Mucosa of gallbladder (tissue), 1 donor: ENCODE results near the gene SGCG. TPM values are rescaled to one million over a fixed set of nuclear protein-coding genes. Genes with fewer than 3 reads are reported as not detected.
"Not testable (repeated sequence)": the region's sequence is repeated elsewhere in the genome, so short reads cannot be mapped to it uniquely, and the experiment has no call there.

ENCODE experiments used
- DNase-seq: peaks from one replicate; pipeline ENCODE4 v3.0.0-alpha.2; 2020; ENCODE audit warnings: low spot score
- total RNA-seq: library from RNA; stranded (reverse); gene quantifications from one replicate; pipeline ENCODE4 v1.2.1, GENCODE V29; 2021
- donor health status: DM: no; HTN: no; CAD: no.

SGCG gene, protein sequence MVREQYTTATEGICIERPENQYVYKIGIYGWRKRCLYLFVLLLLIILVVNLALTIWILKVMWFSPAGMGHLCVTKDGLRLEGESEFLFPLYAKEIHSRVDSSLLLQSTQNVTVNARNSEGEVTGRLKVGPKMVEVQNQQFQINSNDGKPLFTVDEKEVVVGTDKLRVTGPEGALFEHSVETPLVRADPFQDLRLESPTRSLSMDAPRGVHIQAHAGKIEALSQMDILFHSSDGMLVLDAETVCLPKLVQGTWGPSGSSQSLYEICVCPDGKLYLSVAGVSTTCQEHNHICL
- 0.20 TPM for total RNA-seq

DNA sequence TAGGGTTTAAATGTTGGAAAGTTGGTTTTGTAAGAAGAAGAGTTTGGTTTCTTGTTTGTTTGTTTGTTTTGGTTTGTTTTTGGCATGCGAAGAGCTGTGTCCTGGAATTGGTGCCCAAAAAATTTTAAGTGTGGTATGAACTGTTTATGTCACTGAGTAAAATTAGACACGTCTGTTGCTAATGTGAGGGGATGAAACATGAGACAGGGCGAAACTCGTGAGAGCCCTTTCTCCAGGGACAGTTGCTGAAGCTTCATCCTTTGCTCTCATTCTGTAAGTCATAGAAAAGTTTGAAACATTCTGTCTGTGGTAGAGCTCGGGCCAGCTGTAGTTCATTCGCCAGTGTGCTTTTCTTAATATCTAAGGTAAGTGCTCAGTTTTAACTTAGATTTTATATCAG, at the start of gene SGCG:
Gene SGCG (plus strand): TSS at position 269 of the 400 bp plus-strand sequence. CDS start 22,716 bp downstream, outside the sequence.
- no peak for DNase-seq

DNA sequence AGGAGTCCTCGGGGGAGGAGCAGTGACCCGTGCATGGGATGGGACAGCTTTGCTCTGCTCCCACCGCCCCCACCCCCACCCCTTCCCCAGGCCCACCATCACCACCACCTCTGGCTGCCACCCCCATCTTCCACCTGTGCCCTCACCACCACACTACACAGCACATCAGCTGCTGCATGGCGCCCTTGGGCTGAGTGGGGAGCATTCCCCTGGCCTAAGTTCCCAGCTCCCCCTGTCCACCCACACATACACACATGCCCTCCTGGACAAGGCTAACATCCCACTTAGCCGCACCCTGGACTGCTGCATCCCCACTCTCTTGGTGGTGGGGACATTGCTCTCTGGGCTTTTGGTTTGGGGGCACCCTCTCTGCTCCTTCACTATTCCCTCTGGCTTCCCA, 46.2 kb upstream of the SGCG start:
- no peak for DNase-seq

DNA sequence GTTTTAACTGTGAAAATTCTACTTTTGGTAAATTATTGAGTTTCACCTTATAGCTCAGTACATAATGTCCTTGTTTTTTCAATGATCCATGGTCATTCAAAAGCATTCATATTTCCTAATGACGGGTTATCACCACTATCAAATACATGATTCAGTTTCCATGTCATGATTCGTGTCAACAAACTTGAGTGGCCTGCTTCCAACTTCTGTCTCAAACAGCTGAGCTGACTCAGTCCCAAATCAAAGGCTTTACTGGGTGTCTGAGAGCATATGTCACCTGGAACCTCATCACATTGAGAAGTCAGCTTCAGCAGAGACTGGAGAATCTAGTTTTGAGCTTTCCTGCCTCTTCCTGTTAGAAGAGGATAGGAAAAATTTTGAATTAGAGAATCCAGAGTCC, 40.3 kb upstream of the SGCG start:
- no peak for DNase-seq

DNA sequence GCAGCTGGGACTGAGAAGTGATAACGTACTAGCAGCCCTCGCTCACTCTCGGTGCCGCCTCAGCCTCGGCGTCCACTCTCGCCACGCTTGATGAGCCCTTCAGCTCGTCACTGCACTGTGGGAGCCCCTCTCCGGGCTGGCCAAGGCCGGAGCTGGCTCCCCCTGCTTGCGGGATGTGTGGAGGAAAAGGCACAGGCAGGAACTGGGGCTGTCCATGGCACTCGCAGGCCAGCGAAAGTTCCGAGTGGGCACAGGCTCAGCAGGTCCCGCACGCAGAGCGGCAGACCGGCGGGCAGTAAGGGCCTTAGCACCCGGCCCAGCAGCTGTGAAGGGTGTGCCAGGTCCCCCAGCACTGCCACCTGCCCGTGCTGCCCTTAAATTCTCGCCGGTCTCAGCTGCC, 38.8 kb upstream of the SGCG start:
- DNase-seq: no peak

DNA sequence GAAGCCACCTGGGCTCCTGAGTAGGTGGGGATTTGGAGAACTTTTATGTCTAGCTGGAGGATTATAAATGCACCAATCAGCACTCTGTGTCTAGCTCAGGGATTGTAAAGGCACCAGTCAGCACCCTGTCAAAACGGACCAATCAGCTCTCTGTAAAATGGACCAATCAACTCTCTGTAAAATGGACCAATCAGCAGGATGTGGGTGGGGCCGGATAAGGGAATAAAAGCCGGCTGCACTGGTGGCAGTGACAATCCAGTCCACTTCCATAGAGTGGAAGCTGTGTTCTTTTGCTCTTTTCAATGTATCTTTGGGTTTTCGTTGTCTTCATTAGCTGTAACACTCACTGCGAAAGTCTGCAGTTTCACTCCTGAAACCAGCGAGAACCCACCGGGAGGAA, 38.2 kb upstream of the SGCG start:
- not testable (repeated sequence) for DNase-seq

DNA sequence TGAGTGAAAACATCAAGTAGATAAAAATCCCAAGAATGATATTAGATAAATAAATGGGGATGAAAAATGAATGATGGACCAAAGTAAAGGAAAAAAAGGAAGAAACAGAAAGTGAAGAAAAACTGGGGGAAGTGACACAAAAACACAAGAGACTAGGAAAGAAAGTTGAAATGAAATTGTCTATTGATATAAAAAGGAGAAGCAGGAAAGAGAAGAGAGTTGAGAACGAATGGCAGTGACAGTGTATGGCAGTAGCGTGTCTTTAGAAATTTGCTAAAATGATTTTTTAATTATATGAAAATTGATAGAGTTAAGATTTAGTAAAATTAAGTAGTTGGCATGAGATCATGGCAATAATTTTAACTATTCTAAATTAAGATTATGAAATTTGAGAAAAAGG, 36.3 kb upstream of the SGCG start:
- no peak for DNase-seq

DNA sequence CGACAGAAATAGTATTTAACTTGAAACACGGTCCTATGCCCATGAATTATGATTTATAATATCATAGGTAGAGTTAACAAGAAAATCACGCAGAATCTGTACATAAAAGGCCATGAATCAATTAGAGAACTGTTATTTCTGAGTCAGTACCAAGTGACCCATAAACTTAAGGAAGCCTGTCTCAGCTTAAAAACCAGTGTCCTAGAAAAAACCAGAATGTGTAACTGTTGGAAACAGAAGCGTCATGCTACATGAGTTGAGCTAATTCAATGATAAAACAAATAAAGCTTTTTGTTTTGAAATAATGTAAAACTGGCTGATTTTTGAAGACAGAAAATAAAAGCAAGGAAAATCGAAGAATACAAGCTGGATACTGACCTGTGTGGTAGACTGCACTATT, 34.8 kb upstream of the SGCG start:
- DNase-seq: no peak

DNA sequence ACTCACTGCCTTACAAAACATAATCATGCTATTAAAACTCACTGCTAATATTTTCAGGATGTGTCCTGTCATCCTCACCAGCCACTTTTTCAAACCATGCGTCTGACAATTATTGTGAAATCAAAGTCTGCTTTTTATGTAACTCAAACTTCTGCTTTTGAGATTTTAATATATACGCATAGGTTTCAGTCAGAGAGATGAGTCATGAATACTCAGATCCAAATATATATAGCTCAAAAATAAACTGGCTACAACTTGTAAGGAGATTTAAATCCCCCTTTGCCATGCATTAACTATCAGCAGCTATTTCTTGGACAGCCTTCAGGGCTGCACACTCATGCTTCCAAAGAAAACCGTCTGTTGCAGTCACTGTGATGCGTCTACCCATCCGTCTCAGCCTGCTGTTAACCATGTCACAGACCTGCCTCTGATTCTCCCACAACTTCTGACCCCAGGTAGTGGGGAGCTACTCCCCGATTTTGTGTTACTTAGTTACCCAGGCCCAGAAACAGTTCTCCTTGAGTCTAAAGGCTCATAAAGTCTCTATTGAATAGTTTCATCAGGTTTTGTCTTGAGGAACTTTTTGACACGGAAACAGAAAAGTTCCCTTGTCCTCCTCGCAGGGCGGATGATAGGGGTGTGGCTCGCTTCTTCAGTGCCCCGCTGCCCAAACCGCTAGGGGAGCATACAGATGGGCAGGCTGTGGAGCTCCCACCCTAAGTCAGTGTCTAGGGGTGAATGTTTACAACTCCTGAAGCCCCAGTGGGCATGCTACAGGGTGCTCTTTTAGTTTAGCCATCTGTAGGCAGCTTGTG, 33.8 kb upstream of the SGCG start:
- no peak for DNase-seq

DNA sequence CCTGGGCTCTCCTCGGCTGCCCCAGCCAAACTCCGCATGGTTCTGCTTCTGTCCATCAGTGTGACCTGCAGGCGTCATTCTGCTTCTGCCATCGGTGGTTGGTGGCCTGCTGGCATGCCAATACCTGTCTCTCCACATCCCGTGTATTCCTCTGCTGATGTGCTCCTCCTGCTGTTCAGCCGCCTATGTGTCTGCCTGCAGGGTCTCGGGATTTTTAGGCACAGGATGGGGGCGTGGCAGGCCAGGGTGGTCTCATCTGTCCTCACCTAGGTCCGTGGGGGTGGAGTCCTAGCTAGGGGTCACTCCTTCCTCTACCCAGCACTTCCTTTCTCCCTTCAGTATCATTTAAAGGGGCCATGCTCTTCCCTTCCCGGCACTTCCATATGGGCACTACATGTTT, 33.0 kb upstream of the SGCG start:
- DNase-seq: no peak

DNA sequence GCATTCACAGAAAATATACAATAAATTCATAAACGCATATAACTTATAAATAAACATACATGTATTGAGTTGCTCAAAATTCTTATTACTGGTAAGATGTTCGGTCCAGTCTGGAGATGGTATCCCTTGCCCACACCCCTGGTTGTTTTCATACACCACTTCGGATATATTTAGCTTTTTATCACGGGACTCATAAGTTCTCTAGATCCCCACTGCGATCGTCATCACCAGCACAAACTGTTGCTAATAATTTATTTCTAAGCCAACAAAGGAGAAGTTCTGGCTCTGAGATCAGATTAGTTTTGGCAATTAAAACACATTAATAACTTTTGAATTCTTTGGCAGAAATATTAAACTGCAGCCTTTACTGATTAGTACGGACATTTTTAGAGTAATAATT, 23.0 kb upstream of the SGCG start:
- DNase-seq: no peak

DNA sequence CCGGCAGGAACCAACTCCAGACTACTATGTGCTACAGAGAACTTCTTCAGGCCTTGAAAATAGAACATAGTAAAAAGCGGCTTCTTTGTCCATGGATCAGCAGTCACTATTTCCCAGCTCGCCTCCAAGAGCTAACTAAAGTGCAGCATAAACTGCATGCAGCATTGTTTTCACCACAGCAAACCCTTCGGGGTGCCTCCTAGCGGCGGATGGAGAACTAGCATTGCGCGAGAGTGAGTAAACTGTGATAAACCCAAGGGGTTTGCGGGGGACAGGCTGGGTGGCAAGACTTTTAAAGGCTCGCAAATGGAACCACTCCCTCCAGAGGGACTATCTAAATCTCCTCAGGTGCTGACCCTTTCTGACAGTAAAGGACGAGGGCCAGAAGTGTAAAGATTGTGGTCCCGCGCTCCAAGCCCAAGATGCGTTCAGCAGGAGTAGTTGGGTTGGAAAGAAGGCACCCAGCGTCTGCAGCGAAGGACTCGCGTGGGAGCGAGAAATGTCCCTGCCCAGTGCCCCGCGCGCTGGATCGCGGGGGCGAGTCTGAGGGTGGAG, 21.5 kb upstream of the SGCG start:
- DNase-seq: no peak

DNA sequence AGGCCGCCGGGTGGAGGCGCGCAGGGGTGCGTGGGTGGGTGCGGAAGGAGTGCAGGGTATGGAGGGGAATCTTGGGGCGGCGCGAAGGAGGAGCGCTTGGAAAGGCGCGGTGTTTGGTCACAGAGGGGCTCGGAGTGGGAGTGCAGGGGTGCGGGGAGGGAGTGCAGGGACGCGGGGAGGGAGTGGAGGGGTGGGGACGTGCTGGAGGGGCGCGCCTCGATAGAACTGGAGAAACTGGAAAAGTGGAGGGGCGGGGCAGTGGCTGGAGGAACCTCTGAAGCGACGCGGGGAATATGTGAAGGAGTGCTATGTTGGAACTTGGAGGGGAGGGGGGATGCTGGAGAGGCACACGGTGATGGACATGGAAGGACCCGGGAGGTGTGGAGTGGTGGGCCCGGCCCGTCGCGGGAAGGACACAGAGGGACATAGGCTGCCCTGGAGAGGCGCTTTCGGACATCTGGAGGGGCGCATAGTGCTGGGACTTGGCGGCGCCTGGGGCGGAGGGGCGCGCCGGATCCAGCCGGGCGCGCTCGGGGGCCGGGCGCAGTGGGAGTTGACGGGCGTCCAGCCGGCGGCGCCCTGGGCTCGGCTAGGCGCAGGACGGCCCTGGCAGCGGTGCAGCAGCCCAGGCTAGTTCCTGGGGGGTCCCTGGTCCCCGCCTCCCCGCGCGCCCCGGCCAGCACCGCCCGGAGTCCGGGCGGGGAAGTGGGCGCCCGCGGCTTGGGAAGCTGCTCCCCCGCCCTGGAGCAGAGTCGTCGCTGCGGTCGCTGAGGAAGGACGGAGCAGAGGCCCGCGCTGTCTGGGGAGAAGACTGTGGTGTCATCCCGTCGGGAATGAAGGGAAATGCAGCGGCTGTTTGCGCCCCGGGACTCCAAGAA, 20.8 kb upstream of the SGCG start:
- DNase-seq: no peak

DNA sequence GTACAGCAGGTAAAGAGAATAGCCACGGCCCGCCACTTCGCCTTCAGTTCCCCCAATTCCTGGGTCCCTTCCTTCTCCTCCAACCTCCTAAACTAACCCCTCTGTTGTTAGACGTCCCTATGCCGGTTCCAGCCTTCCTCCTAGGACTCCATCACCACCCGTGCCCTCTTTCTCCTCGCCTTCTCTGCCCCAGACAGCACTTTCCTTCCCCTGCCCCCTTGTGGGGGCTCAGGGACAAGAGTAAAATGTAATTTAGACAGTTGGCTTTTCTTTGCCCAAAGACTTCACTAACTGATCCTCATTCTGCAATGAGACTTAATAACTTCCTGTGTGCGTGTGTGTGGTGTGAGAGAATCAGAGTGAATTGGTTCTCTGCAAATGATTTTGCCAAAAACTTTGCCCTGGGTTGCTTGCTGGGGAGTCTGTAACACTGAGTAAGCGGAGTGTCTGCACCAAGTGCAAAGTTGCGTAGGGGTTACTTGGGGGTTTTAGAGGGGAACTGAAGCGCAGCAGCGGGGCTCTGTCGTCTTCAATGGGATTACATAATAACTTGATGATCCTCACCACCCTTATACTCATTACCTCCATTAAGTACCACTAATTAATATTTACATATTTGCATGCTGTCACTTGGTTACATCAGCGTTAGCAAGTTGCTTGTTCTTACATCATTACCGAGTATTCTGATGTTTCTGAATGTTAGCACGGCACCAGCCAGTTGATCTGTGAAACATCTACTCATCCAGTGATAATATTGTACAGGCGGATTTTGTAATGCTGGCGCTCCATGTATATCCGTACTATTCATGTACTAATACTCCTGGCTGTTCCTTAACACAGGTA, 19.9 kb upstream of the SGCG start:
- DNase-seq: no peak

DNA sequence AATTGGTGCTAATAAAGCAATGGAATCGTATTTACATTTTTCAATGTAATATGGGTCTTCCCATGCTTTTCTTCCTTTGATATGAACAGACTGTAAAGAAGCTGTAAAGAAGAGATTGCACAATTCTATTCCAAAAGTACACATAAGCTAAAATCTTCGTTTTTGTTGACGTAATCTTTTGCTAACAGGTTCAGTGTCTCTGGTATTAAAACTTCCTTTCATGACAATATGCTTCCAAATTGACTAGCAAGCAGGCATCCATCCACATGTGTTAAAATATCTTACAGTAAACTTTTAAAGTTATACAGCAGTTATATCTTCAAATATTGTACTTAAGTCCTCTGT, 19.3 kb upstream of the SGCG start:
- no peak for DNase-seq

DNA sequence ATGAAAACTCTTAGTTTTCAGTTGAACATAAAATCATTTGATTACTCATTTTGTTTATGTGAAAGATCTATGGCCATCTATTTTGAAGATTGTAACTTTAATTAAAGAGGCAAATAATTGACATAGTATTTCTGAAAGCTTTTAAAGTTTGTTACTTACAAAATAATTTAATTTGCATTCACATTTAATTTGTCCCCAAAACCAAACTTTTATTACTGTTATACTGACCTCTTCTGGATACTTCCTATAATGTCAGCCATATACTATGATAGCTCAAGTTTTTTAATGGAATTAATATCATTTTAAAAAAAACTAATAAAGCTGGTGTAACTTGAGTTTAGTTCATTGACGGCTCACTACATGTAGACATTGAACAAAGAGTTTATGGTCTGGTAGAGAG, 4.9 kb upstream of the SGCG start:
- DNase-seq: no peak

DNA sequence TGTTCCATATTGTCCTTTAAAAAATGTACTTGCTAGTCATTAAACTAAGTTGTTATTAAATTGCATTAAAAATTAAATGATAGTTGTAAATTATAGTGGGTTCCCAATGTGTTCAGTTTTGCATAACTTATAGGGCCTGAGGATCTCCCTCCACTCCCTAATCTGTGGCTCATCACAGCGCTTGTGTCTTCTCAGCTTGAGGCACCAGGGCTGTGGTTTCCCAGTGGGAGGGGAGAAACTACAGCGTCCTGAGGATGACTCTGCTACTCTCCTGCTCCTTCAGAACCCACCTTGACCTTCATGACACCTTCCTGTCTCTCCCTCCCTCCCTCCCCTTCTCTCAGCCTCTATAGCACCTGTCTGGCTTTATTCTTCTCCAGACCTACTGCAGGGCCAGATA, 1.4 kb downstream of the SGCG start:
- no peak for DNase-seq

DNA sequence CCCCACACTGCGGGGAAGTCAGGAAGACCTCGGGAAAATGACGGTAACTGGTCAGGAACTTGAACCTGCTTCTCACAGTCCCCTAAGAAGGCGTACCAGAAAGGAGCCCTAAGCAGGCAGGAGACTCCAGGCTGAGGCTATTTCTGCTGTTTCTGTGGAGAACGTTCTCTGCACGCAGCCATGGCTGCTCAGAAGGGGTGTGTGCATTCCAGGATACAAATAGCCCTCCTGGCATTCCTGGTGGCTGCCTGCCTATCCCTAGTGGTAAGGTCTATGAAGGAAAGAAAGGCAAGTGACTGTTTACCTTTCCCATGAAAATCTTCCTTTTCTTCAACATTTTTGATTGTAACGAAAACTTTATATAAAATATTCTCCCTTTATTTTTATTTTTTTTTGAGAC, 2.5 kb downstream of the SGCG start:
- DNase-seq: no peak

DNA sequence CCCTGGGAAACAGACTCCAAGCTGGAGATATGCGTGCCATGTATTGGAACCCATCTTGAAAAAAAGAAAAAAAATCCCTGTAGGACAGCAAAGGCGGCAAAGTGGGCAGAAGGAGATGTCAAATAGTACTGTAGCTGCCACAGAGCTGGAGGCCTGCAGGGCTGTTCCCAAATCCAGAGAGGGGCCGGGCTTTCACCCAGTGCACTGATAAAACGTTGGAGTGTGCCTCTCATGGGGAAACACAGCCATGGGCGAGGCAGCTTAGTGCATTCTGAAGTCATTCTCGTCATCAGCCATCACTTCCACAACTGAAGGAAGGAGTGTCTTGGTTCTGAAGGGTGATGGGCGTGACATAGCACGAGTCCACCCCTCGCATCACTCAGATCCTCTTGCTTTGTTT, 4.8 kb downstream of the SGCG start:
- DNase-seq: no peak

DNA sequence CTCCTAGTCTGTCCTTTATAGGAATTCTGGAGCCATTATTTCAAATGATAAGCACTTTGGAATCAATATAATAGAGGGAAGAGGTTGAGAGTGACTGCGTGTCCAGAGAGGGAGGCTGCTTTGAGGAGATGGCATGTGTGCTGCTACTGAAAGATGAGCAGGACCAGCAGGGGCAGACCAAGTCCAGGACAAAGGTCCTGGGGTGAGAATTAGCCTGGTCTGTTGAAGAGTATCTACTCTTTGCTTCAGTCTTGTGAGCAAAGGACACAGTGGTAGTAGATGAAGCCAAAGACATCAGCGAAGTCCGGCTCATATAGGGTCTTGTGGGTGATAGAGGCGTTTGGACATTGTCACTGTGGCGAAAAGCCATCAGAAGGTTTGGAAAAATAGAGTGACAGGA, 21.1 kb downstream of the SGCG start:
- DNase-seq: no peak

DNA sequence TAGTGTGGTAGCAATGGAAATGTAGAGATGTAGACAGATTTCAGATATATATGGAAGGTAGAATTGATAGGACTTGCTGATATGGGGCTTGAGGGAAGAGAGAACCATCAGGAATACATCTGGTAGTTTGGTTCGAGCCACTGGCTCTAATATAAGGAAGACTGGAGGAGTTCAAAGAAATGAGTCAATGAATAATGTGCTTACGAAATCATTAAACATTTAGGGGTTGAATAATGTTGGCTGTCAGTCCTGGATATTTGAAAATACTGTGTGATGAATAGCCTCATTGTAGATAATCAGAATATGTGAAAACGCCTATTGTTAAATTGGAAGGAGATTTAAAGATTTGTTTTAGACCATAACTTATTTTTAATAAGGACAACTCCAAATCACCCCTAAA, 21.6 kb downstream of the SGCG start:
- DNase-seq: no peak

DNA sequence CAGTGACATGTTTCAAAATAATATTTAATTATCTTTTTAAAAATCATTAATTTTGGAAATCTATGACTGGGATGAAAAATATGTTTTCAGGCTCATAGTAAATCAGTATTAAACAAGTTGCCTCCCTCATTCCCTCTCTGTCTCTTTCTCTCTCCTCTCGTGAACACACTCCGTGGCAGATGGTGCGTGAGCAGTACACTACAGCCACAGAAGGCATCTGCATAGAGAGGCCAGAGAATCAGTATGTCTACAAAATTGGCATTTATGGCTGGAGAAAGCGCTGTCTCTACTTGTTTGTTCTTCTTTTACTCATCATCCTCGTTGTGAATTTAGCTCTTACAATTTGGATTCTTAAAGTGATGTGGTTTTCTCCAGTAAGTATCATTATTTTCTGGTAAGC, 22.7 kb downstream of the SGCG start:
- no peak for DNase-seq
